ENCODE data around the gene POU6F2.

DNA sequence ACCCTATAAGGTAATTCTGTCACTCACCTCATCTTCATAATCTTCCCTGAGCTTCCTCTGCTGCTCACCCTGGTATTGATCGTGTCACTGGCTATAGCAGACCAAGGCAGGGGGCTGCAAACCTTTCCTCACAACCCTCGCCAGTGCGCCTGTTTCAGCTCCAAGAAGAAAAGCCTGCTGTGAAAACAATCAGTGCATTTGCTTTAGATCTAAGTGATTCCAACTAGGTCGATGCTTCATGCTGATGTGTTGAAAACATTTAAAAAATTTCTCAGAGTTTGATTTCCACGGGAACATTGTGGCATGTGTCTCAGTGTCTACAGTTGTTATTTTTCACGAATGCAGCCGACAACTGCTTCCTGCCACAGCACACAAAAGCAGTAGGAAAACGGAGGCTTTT, 27.3 kb downstream of the POU6F2 start:
- TF ChIP-seq, protein P1, sequence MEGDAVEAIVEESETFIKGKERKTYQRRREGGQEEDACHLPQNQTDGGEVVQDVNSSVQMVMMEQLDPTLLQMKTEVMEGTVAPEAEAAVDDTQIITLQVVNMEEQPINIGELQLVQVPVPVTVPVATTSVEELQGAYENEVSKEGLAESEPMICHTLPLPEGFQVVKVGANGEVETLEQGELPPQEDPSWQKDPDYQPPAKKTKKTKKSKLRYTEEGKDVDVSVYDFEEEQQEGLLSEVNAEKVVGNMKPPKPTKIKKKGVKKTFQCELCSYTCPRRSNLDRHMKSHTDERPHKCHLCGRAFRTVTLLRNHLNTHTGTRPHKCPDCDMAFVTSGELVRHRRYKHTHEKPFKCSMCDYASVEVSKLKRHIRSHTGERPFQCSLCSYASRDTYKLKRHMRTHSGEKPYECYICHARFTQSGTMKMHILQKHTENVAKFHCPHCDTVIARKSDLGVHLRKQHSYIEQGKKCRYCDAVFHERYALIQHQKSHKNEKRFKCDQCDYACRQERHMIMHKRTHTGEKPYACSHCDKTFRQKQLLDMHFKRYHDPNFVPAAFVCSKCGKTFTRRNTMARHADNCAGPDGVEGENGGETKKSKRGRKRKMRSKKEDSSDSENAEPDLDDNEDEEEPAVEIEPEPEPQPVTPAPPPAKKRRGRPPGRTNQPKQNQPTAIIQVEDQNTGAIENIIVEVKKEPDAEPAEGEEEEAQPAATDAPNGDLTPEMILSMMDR (IDR thresholded peaks at IDR 0.05): no peak
- TF ChIP-seq POLR2A (IDR thresholded peaks at IDR 0.05): no peak

All from right lobe of liver (tissue), 4 donors.